Right renal cortex interstitium (tissue), 3 donors: Measurements from ENCODE around the gene DISP3. TPM values are rescaled to one million over a fixed set of nuclear protein-coding genes. Genes with fewer than 3 reads are reported as not detected.

Experiments
- DNase-seq, 3 donors: peaks; one replicate each; pipeline ENCODE4 v3.0.0-alpha.2; 2013; ENCODE audit warnings: low read depth in 3 of 3, low spot score in 2 of 3
- polyA plus RNA-seq, 3 donors: library from polyadenylated mRNA; unstranded; fragments of 120-200 nt; gene quantifications; one replicate each; pipeline ENCODE4 v1.2.1, GENCODE V29; 2013; ENCODE audit not compliant: insufficient read length in 3 of 3

The DISP3 gene
- polyA plus RNA-seq, 3 donors, result 0.82 to 1.3 (median 0.87) TPM

DNA sequence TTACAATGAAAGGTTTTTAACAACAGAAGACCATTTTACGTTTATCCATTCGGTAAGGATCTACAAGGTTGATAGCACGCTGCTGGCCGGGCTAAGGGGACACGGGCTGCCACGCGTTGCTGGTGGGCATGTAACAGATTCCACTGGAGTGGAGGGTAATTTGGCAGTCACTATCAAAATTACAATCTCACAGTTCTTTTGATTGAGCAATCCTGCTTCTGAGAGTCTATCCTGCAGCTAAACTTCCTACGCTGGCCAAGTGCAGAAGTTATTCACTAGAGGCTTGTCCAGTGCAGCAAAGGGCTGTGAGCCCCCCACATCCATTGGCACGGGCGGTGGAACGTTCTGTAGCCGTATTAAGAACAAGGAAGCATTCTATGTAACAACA, 61.8 kb downstream of the DISP3 start:
- DNase-seq, result no peak

DNA sequence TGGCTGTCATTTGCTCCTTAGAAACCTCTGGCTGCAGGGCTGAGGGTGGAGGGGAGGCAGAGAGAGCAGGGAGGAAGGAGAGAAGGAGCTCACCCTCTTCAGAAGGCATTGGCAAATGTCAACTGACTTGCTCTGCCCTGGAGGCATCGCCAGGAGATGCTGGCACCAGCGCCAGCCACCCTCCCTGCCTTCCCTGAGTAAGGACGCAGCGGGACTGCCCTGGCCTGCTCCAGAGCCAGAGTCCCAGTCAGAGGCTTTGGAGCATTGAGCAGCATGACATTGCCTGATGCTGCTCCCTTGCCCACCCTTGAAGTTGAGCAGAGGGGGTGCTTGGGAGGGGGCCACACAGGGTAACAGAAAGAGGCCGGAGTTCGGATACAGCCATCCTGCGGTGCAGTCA, 62.3 kb downstream of the DISP3 start:
- no peak for DNase-seq

DNA sequence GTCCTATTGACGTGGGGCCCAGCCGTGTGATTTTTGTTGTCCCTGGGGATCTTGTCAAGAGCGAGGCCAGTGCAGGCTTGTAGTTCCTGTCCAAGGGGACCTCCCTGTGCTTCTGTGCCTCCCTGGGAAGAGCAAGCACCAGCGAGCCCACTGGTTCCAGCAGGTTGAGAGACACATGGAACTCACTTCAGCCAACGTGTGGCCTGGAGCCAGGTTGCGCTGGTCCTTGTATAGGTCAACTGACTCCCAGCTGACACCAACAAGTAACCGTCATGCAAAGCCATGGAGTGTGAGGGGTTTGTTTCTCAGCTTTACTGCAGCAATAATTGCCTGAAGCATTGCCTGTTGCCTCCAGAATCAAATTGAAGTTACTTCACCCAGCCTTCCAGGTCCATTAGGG, 63.0 kb downstream of the DISP3 start:
- DNase-seq, result no peak

DNA sequence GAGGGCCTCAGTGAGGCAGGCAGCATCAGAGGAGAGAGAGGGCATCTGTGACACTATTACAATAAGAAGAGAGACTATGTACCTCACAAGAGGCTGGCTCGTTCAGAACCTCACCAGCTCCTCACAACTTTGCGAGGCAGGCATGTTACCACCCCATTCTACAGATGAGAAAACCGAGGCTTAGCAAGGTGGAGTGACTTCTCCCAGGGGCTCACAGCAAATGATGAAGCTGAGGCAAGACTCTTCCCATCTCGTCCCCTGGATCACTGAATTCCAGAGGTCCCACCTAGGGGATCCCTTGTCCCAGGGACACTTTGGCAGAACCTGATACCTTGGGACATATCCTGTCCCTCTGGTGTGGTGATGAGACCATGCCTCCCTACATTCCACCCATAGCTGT, 64.4 kb downstream of the DISP3 start:
- no peak for DNase-seq

DNA sequence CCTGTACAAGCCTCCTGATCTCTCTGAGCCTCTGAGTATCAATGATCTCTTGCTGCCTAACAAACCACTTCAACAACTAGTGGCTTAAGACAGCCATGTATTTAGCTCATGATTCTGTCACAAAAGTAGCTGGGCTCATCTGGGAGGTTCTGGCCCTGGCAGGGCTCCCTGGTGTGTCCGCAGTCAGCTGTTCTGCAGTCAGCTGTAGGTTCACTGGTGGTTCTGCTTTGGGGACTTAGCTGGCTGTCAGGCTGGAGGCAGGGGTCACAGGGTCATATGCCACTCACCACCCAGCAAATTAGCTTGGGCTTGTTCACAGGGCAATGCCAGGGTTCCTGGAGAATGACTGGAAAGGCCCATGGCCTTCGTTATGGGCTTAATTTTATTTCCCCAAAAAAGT, 64.8 kb downstream of the DISP3 start:
- no peak for DNase-seq

DNA sequence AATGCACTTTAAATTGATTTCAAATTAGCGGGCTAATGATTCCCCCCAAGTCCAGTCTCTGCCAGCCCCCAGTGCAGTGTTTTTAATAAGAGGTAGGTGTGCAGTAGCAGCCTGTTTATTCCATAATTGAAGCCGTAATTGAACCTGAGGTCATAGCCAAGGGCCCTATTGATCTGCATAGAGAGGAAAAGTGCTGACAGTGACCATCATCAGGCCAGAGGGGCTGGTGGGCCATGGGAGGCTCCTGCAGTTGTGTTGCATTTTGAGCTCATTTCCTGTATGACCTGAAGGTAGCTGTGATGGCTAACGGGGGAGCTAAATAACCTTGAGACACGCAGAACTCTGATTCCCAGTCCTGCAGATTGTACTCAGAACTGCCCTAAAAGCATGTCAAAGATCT, 67.5 kb downstream of the DISP3 start:
- DNase-seq, result no peak

DNA sequence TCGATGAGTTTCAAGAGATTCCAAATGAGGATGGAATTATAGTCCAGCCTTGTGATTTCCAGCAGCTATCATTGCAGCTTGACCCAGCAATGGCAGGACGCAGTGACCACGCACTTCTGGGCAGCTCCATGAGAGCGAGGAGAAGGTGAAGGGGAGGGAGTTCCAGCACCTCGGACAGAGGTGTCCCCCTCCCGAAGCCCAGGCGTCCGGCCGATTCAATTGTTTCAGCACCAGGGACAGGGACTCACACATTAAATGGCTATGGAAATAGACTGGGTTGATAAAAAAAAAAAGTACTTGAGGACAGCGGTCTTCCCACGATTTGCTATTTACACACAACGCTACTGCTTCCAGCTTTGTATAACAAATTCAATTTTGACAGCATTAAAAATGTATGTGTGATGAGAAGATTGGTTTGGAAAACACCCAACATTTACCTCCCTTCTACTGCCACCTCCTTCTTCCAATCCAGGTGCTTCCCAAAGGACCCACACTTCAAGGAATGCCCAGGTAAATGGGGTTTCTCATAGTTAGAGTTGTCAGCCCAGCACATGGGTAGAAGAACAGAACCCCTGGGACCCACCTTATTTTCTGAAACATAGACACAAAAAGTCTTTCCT, 71.8 kb downstream of the DISP3 start:
- peak; percentile 86 to 93 (median 91) for DNase-seq

DNA sequence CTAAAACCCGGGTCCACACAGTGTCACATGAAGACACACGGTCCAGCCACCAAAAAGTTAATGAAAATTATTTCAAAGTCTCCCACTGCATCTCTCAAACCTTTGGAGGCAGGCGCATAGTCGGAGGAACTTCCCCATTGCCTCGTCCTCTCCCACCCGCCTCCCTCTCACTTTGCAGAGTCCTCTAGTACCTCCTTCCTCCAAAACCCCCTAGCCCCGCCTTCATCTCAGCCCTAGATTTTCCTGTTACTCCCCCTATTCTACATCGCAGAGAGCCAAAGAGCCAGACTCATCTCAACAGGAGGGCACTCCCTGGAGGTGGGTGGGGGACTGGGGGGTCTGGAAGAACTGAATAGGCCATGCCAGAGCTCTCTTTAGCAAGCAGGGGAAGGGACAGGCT, 79.3 kb downstream of the DISP3 start:
- DNase-seq, result no peak

DNA sequence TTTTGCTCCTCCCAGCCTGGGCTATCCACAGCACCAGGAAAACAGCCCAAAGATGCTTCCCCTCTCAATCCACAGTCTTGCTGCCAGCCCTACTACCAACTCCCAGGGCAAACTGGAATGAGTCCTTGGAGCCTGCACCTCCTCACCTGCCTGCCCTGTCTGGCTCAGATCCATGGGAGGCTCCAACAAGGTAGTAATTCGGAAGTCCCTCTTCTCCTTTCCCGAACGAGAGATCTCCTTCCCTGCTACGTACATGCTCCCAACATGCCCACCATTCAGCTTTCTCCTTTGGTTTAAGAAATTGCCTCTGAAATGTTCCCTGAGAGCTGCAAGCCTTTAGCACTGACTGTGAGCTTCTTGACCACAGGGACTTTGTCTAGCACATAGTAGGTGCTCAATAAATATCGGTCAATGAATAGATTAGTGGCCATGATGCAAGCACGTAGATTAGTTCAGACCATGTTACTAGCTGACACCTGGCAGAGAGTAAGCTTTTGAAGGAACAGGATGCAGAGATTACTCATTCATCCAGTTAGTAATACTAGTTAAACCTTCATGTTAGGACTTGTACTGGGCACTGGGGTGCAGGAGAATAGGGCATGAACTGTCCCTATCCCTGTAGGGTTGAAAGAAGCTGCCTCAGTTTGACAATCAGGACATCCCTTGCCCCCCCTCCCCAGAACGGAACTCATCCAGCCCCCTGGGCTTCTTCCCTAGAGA, 80.1 kb downstream of the DISP3 start:
- no peak for DNase-seq

DNA sequence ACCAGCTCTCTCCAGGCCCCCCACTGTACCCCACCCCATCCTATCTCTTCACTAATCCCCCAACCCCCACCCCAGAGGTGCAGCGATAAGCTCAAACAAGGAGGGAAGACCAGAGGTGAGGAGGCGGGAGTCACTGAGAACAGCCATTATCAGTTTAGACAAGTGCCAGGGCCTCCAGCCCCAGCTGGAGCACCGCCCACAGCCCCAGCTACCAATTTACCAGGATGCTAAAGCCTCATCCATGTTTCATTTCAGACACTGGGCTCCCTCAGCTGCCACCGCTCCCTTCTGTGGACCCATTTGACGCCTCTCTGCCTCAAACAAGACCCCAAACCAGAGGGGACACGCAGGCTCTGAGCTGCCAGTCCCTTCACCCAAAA, 80.6 kb downstream of the DISP3 start:
- no peak for DNase-seq

DNA sequence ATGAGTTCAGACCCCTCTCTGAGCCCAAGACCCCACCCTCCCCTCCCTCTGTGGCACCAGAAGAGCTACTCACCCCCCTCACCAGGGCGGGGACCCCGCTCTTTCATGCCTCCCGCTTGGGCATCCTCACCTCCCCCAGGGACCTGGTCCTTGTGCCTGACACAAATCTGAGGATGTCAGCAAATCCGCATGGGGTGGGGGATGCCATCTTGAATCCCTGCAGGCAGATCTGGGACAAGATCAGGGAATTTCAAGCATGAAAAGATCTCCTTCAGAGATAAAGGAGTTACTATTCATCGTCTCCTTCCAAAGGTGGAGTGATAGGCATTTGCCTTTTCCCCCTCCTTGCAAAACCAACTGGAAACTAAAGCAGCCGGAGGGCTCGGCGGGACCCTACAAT, 81.1 kb downstream of the DISP3 start:
- DNase-seq, result no peak

DNA sequence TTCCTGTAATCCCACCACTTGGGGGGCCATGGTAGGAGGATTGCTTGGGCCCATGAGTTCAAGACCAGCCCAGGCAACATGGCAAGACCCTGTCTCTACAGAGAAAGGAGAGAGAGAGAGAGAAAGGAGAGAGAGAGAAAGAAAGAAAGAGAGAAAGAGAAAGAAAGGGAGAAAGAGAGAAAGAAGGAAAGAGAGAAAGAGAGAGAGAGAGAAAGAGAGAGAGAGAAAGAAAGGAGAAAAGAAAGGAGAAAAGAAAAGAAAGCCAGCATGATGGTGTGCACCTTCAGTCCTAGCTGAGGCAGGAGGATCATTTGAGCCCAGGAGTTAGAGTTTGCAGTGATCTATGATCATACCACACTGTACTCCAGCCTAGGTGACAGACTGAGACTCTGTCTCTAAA, 82.8 kb downstream of the DISP3 start:
- no peak for DNase-seq

DNA sequence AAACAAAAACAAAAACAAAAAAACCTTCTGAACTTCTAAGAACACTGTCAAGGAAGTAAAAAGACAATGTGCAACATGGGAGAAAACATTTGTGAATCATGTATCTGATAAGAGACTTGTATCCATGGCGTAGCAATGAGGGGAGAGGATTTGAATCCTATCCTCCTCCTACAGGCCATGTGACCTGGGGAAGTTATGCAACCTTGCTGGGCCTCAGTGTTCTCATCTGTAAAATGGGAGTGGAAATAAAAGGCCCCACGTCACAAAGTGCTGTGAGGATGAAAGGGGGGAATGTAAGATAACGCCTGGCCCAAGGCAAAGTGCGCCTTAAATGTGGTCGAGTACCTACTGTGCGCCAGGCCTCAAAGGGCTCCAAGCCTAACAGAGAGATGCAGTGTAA, 83.7 kb downstream of the DISP3 start:
- DNase-seq, result no peak

DNA sequence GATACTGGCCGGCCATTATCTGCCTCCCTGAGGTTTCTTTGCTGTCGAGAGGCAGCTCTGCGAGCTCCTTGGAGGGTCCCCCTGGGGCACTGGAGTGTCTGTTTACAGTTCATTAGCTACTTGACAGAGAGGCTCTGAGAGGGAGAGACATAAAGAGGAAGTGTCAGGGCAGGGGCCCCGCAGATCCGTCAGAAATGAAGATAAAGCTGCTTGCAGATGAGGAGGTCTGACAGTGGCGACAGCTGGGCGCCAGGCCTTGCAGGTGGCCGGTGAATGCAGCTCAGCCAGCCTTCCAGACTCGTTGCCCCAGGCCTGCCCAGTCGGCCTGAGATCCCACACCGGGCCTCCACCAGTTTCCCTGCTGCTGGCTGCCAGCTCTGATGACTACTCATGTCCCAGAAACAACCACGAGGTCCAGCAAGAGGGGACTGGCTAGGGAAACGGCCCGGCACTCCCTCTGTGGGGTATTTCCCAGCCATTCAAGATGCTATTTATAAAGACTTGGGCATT, 84.7 kb downstream of the DISP3 start:
- DNase-seq, result peak; percentile 1 to 16 (median 3)

DNA sequence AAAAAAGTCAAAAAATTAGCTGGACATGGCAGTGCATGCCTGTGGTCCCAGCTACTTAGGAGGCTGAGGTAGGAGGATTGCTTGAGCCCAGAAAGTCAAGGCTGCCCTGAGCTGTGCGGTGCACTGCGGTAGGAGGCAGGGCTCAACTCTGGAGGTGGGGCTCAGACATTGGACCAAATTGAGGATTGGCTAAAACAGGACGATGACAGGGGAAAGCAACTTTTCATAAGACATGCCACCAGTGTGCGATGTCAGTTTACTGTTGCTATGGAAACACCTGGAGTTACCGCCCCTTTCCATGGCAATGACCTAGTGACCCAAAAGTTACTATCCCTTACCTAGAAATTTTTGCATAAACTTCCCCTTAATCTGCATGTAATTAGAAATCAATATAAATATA, 85.3 kb downstream of the DISP3 start:
- DNase-seq, result no peak

DNA sequence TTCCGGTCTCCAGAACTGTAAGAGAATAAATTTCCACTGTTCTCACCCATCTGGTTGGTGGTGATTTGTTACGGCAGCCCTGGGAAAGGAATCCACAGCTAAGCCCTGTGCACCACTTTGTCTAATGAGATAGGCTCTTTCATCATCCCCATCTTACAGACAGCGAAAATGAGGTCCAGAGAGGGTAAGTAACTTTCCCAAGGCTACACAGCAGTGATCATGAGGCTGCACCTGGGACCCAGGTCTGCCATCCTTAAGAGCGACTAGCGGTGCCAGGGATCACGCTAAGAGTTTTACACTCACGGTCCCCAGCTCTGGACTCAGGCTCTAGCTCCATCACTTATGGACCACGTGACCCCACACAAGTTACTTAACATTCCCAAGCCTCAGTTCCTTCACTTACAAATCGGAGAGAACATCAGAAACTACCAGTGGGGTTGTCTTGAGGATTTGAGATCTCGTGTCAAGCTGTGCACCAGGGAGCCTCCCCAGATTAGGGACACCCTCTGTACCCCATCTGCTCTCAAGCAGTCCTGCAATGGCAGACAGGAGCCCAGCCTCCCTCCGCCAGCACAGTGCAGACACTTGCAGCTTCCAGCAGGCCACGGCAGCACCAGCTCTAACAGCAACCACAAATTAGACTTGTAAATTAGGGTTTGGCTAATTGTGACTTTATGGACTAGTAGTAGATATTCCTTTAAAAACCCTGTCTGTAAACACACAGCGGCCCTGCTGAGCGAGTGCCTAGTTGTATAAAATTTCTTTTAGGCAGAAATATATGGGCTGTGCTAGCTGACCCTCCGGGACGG, 87.3 kb downstream of the DISP3 start:
- no peak for DNase-seq

DNA sequence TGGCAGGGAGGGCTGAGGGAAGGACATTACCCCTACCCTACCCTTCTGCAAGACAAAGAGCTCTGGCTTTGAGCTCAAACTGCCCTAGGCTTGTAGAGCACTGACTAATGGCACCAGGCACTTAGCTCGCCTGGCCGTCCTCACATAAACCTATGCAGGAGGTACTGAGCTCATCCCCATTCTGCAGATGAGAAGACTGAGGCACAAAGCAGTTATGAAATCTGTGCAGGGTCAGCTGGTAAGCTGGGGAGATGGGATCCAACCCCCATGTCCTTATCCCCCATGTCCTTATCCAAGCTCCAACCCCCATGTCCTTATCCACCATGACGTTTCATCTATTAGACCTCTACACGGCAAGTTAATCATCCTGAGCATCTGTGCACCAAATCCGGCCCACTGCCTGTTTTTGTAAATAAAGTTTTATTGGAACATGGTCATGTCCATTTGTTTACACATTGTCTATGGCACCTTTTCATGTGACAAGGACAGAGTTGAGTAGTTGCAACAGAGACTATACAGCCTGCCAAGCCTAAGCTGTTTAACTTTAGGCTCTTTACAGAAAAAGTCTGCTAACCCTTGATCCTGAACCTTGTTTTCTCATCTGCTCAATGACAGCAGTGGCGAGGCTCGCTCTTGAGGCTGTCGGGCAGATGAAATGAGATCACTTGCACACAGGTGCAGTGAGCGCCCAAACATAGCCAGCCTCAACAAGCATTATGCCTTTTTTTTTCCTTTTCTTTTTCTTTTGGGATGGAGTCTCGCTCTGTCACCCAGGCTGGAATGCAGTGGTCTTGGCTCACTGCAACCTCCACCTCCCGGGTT, 88.5 kb downstream of the DISP3 start:
- DNase-seq, result no peak

DNA sequence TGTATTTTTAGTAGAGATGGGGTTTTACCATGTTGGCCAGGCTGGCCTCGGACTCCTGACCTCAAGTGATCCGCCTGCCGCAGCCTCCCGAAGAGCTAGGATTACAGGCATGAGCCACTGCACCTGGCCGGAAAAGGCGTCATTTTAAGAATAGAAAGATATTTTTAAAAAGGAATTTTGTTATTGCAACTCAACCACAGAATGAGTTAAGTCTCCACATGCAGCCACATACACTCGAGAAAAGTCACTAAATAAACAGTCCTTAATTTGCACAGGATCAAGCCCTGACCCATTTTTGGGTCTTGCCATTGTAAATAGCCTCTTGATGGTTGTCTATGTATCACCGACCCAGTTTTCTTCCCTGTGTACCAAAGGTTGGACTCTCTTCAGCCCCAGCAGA, 89.7 kb downstream of the DISP3 start:
- DNase-seq, result no peak

DNA sequence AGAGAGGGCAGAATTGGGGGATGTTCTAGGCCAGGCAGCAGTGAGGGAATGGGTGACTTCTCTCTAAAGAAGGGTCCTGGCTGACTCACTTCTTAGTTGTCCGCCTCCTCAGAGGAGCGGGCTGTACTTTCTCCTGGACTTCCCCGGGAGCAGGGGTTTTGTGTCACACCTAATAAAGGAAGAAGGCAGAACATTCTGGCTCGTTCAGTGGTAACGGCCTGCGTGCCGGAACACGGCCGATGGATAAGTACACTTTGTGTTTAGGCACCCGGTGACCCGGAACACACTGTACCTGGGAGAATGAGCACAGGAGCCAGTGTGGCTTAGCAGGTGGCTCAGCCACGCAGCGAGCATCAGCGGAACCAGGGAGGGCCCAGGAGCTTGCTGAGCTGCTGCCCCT, 90.6 kb downstream of the DISP3 start:
- DNase-seq, result no peak

DNA sequence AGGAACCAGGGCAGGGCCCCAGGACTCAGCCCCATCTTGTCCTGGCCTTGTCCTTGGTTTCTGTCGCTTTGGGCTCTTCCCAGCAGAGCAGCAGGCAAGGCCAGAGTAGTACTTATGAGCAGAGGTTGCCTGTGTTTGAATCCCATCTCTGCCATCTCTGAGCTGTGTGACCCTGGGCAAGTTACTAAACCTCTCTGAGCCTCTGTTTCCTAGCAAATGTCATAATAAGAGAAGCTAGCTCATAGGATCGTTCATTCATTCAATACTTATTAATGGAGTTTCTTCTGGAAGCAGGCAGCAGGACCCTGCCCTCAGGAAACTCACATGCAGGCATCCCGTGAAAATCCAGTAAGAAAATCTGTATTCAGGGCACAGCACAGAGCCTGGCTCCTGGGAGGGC, 91.0 kb downstream of the DISP3 start:
- no peak for DNase-seq

DNA sequence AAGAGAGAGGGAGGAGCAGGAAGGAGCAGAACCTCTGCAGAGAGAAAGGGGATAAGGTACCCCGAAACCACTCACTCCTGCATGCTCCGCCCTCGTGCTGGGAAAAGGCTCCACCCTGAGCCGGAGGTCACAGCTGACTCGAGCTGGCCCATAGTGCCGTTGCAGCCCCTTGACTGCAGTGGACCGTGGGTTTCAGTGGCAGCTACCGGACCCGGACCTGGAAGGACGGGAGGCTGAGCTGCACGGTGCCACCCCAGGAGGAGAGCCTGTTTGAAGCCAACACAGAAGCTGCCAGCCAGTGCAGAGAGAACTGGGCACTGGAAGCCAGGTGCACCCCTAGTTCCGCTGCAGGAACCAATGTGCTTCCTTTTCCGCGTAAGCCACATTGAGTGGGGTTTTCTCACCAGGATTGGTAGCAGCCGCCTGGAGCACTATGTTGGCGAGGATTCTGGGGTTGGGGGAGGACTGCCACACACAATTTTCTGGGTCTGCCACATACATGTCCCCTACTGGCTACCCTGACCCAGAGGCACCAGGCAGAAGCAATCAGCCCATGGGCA, 91.9 kb downstream of the DISP3 start:
- DNase-seq, result no peak
